SU-DHL-6 (cell line): Measurements from ENCODE around the gene SMDT1.

Experiments
- EZH2phosphoT487 ChIP-seq: fragments of 200-600 bp; sonication (generic), shearing (Covaris generic); conservative IDR thresholded peaks from 2 replicates; pipeline ENCODE4 v1.6.1; 2018; ENCODE audit warnings: mild to moderate bottlenecking, antibody characterized with exemption, low read length, moderate library complexity, mixed read lengths
- TF ChIP-seq, protein P1 (sequence below): fragments of 200-600 bp; sonication (generic); IDR thresholded peaks from one replicate; pipeline ENCODE4 v1.5.1; 2017; ENCODE audit warnings: antibody characterized with exemption, mild to moderate bottlenecking, low read length, moderate library complexity; ENCODE audit not compliant: insufficient read depth, poor library complexity, severe bottlenecking

DNA sequence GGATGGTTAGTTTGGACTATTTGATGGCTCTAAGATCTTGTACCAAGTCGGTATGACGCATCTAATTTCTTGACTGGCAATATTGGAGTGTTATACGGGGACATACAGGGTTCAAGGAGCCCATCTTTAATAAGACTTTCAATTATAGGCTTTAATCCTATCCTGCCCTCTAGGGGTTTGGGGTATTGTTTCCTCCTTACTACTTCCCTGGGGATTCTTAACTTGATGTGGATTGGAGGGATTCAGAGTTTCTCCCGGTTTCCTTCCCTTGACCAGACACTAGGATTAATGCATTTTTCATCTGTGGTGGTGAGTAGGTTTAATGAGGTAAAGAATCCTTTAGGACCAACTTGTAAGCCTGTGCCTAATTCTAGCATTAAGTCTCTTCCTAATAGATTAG lies 32.3 kb downstream of the SMDT1 start:
- TF ChIP-seq, protein P1, sequence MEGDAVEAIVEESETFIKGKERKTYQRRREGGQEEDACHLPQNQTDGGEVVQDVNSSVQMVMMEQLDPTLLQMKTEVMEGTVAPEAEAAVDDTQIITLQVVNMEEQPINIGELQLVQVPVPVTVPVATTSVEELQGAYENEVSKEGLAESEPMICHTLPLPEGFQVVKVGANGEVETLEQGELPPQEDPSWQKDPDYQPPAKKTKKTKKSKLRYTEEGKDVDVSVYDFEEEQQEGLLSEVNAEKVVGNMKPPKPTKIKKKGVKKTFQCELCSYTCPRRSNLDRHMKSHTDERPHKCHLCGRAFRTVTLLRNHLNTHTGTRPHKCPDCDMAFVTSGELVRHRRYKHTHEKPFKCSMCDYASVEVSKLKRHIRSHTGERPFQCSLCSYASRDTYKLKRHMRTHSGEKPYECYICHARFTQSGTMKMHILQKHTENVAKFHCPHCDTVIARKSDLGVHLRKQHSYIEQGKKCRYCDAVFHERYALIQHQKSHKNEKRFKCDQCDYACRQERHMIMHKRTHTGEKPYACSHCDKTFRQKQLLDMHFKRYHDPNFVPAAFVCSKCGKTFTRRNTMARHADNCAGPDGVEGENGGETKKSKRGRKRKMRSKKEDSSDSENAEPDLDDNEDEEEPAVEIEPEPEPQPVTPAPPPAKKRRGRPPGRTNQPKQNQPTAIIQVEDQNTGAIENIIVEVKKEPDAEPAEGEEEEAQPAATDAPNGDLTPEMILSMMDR, result no peak
- TF ChIP-seq EZH2phosphoT487, result no peak
